ENCODE results near the gene SLC26A11.

Gene SLC26A11

DNA sequence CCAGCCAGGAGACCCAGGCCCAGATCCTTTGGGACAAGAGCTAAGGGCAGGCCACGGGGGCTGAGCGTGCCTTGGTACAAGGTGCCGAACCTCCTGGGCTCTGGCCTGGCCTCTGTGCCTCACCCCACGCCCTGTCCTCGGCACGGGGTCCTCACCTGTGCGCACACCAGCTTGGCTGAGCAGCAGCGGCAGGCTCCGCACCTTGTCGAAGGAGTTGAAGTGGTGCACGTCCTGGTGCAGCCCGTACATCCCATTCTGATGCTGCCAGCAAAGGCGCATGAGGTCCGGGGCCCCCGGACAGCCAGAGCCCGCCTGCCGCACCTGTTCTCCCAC is 5.4 kb upstream of the SLC26A11 start:
- H3K36me3 Mint-ChIP-seq (ENCODE audit: low read depth) = peaks cover 26% of the 10 kb centered on the region
- no peaks in the 10 kb centered on the region for H3K27me3 Mint-ChIP-seq (ENCODE audit: low read depth)
- H3K27ac Mint-ChIP-seq = no peak overlapping the region
- no peak overlapping the region for H3K4me3 Mint-ChIP-seq
- TF ChIP-seq, protein P1, sequence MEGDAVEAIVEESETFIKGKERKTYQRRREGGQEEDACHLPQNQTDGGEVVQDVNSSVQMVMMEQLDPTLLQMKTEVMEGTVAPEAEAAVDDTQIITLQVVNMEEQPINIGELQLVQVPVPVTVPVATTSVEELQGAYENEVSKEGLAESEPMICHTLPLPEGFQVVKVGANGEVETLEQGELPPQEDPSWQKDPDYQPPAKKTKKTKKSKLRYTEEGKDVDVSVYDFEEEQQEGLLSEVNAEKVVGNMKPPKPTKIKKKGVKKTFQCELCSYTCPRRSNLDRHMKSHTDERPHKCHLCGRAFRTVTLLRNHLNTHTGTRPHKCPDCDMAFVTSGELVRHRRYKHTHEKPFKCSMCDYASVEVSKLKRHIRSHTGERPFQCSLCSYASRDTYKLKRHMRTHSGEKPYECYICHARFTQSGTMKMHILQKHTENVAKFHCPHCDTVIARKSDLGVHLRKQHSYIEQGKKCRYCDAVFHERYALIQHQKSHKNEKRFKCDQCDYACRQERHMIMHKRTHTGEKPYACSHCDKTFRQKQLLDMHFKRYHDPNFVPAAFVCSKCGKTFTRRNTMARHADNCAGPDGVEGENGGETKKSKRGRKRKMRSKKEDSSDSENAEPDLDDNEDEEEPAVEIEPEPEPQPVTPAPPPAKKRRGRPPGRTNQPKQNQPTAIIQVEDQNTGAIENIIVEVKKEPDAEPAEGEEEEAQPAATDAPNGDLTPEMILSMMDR (IDR thresholded peaks at IDR 0.05; ENCODE audit: unreplicated experiment in 3 of 3) = no peak
- peaks cover 10% of the 10 kb centered on the region for H3K4me1 Mint-ChIP-seq
- H3K9me3 Mint-ChIP-seq = no peaks in the 10 kb centered on the region

DNA sequence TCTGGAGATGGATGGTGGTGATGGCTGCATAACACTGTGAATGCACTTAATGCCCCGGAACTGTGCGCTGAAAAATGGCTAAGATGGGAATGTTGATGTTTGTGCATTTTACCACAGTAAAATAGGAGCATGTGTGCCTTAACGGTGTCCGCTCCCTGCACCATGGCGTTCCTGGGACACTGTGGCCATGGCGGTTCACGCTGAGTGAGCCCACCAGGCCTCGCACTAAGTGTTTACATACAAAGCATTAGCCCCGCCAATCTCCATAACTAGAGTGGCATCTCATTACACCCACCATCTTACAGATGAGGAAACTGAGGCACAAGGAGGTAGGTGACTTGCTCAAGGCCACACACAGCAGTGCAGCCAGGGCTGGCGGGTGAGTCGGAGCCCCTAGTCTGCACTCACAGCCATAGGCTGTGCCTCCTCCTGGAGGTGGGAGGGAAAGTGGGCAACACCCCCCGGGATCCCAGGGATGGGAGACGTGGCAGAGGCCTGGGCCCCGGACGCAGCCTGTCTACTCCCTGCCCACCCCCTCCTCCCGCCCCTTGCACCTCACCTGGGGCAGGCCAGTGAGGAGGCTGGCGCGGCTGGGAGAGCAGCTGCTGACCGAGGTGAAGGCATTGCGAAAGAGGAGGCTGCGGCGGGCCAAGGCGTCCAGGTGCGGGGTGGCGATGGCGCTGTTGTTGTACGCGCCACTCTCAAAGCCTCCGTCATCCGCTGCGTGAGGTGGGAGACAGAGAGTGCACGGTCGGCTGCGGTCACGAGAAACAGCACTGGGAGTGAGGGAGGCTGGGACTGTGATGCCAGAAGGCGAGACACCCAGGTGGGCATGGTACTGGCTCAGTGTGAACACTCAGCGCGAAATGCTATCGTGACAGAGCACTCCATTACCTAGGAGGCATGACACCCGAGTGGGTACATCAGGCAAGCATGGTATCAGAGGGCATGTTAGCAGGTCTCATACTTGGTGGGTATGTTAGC is 3.5 kb upstream of the SLC26A11 start:
- Mint-ChIP-seq H3K4me3 (peak overlapping the region; percentile 56 to 75 (median 75)), H3K27me3 (ENCODE audit: low read depth) (no peaks in the 10 kb centered on the region), H3K27ac (peak overlapping the region in 1 of 3 experiments; percentile 77), H3K4me1 (peaks cover 10% of the 10 kb centered on the region), H3K36me3 (ENCODE audit: low read depth) (peaks cover 18% of the 10 kb centered on the region), H3K9me3 (no peaks in the 10 kb centered on the region)
- TF ChIP-seq, protein P1 (IDR thresholded peaks at IDR 0.05; ENCODE audit: unreplicated experiment in 3 of 3) = no peak

DNA sequence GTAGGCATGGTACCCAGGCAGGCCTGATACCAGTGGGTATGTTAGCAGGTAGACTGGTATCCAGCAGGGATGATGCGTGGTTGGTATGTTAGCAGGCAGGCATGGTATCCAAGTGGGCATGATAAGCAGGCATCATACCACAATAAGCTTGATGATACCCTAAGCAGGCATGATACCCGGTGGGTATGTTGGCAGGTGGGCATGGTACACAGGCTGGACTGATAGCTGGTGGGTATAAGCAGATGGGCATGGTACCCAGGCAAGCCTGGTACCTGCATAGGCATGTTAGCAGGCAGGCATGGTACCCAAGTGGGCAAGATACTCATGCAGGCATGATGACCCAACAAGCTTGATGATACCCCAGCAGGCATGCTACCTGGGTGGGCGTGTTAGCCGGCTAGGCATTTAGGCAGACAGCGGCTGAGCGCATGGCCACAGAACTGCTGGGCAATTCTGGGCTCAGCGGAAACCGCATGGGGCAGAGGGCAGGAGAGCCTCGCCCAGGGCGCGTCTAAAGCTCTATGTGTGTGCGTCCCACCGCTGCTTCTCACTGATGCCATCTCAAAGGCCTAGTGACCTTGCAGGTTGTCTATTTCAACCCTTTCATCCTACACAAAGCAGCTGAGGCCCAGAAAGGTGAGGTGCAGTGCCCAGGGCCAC is 2.4 kb upstream of the SLC26A11 start:
- Mint-ChIP-seq H3K27ac (peak overlapping the region in 1 of 3 experiments; percentile 77), H3K4me3 (peak overlapping the region; percentile 56 to 91 (median 75)), H3K4me1 (peaks cover 10% of the 10 kb centered on the region), H3K27me3 (ENCODE audit: low read depth) (no peaks in the 10 kb centered on the region), H3K9me3 (no peaks in the 10 kb centered on the region), H3K36me3 (ENCODE audit: low read depth) (peaks cover 18% of the 10 kb centered on the region)
- TF ChIP-seq, protein P1 (IDR thresholded peaks at IDR 0.05; ENCODE audit: unreplicated experiment in 3 of 3) = no peak

DNA sequence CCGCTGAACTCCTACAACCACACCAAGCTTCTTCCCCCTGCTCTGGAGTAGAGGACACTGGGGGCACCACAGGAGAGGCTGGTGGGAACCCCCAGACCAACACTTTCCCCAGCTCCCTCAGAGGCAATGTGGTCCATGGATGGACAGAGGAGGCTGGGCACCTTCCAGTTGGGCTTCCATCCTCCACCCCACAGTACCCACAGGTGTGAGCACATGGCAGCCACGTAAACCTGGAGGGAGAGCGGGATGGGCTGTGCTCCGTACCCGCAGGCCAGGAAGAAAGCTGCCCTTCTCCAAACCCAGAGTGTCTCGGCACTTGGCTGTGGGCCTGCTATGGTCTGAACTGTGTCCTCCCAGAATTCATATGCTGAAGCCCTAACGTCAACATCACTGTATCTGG is 1.8 kb upstream of the SLC26A11 start:
- Mint-ChIP-seq H3K36me3 (ENCODE audit: low read depth) (peaks cover 13% of the 10 kb centered on the region), H3K4me1 (peaks cover 10% of the 10 kb centered on the region), H3K27ac (peak overlapping the region in 2 of 3 experiments; percentile 62 to 69), H3K27me3 (ENCODE audit: low read depth) (no peaks in the 10 kb centered on the region), H3K9me3 (no peaks in the 10 kb centered on the region), H3K4me3 (peak overlapping the region; percentile 91 to 94 (median 91))
- TF ChIP-seq, protein P1 (IDR thresholded peaks at IDR 0.05; ENCODE audit: unreplicated experiment in 3 of 3) = no peak

DNA sequence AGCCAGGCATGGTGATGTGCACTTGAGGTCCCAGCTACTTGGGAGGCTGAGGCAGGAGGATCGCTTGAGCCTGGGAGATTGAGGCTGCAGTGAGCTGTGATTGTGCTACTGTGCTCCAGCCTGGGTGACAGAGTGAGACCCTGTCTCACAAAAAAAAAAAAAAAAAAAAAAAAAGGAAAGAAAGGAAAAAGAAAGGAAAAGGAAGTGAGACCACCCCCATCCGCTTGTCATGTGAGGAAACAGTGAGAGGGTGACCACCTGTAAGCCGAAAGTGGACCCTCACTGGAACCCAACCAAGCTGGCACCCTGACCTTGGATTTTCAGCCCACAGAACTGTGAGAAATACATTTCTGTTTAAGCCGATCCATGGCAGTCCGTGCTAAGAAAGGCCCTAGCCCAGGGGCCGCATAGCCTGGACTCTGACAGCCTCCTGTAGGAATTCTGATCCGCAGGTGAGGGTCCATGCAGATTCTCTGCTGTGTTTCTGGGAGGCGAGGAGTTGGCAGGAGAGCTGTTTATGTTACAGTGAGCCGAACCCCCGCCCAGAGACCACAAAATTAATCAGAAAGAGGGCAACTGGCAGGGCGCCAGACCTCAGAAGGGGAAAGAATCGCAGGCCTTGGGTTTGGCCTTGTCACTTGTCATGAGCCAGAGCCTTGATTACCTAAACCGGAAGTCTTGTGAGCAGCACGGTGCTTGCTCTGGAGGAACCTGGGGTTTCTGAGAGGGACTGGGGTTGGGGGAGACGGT is 1.0 kb upstream of the SLC26A11 start:
- peak overlapping the region; percentile 76 to 96 (median 94) for H3K27ac Mint-ChIP-seq
- no peaks in the 10 kb centered on the region for H3K27me3 Mint-ChIP-seq (ENCODE audit: low read depth)
- H3K36me3 Mint-ChIP-seq (ENCODE audit: low read depth) = peaks cover 17% of the 10 kb centered on the region
- no peaks in the 10 kb centered on the region for H3K9me3 Mint-ChIP-seq
- H3K4me3 Mint-ChIP-seq = peak overlapping the region; percentile 91 to 94 (median 91)
- TF ChIP-seq, protein P1 (IDR thresholded peaks at IDR 0.05; ENCODE audit: unreplicated experiment in 3 of 3) = no peak
- peaks cover 10% of the 10 kb centered on the region for H3K4me1 Mint-ChIP-seq
